ENCODE measurements around the gene SUOX.
"Not testable (repeated sequence)": the region's sequence is repeated elsewhere in the genome, so short reads cannot be mapped to it uniquely, and the experiment has no call there.

Gene SUOX

GRCh38 chr12:55996715-55997534 lies at the start of gene SUOX:
Gene SUOX (plus strand): TSS chr12:55997276. CDS start chr12:56002222, 4,946 bp downstream.
- DNase-seq (ENCODE audit: extremely low read depth in 1 of 2, low read depth in 1 of 2): no peak

- DNase-seq (ENCODE audit: extremely low read depth in 1 of 2, low read depth in 1 of 2): no peak
Measured at GRCh38 chr12:55955344-55955743, 41.7 kb upstream of the SUOX start.

GRCh38 chr12:55955800-55956508 lies 41.1 kb upstream of the SUOX start:
- DNase-seq (ENCODE audit: extremely low read depth in 1 of 2, low read depth in 1 of 2): peak in 1 of 2 donors; percentile 37

GRCh38 chr12:55957106-55957859 lies 39.8 kb upstream of the SUOX start:
- no peak for DNase-seq (ENCODE audit: extremely low read depth in 1 of 2, low read depth in 1 of 2)

- no peak for DNase-seq (ENCODE audit: extremely low read depth in 1 of 2, low read depth in 1 of 2)
Measured at GRCh38 chr12:55963760-55964159, 33.3 kb upstream of the SUOX start.

GRCh38 chr12:55965240-55965639 lies 31.8 kb upstream of the SUOX start:
- DNase-seq (ENCODE audit: extremely low read depth in 1 of 2, low read depth in 1 of 2): no peak

GRCh38 chr12:55965941-55966407 lies 31.1 kb upstream of the SUOX start, which contains the start of gene PMEL:
Gene PMEL (minus strand): TSS chr12:55966042. CDS start chr12:55966011, 31 bp downstream.
- no peak for DNase-seq (ENCODE audit: extremely low read depth in 1 of 2, low read depth in 1 of 2)

- peak; percentile 86 to 87 for DNase-seq (ENCODE audit: extremely low read depth in 1 of 2, low read depth in 1 of 2)
Measured at GRCh38 chr12:55966408-55967281, 30.4 kb upstream of the SUOX start, which contains the start of gene CDK2. Gene CDK2 (plus strand): TSS chr12:55966830. CDS start chr12:55967009, 179 bp downstream.

GRCh38 chr12:55969356-55969755 lies 27.7 kb upstream of the SUOX start:
- no peak for DNase-seq (ENCODE audit: extremely low read depth in 1 of 2, low read depth in 1 of 2)

- DNase-seq (ENCODE audit: extremely low read depth in 1 of 2, low read depth in 1 of 2): no peak
Measured at GRCh38 chr12:55970775-55971174, 26.3 kb upstream of the SUOX start.

- no peak for DNase-seq (ENCODE audit: extremely low read depth in 1 of 2, low read depth in 1 of 2)
Measured at GRCh38 chr12:55972042-55972441, 25.0 kb upstream of the SUOX start.

GRCh38 chr12:55972456-55972855 lies 24.6 kb upstream of the SUOX start:
- no peak for DNase-seq (ENCODE audit: extremely low read depth in 1 of 2, low read depth in 1 of 2)

- no peak for DNase-seq (ENCODE audit: extremely low read depth in 1 of 2, low read depth in 1 of 2)
Measured at GRCh38 chr12:55972911-55973598, 24.0 kb upstream of the SUOX start.

GRCh38 chr12:55973599-55974307 lies 23.3 kb upstream of the SUOX start, which contains the start of gene RAB5B:
Gene RAB5B (plus strand): TSS chr12:55974078. CDS start chr12:55986961, 12,883 bp downstream.
- peak; percentile 90 to 99 for DNase-seq (ENCODE audit: extremely low read depth in 1 of 2, low read depth in 1 of 2)

GRCh38 chr12:55974308-55974730 lies 22.8 kb upstream of the SUOX start:
- no peak for DNase-seq (ENCODE audit: extremely low read depth in 1 of 2, low read depth in 1 of 2)

GRCh38 chr12:55978393-55978792 lies 18.7 kb upstream of the SUOX start:
- DNase-seq (ENCODE audit: extremely low read depth in 1 of 2, low read depth in 1 of 2): no peak

- no peak for DNase-seq (ENCODE audit: extremely low read depth in 1 of 2, low read depth in 1 of 2)
Measured at GRCh38 chr12:55979069-55979468, 18.0 kb upstream of the SUOX start.

GRCh38 chr12:55981882-55982281 lies 15.2 kb upstream of the SUOX start:
- not testable (repeated sequence) for DNase-seq (ENCODE audit: extremely low read depth in 1 of 2, low read depth in 1 of 2)

All from stimulated activated CD8-positive, alpha-beta memory T cell treated with anti-CD3 and anti-CD28 coated beads, Interleukin-7, amount 100 ng/mL, for 48 hours (primary cell).